ENCODE results near the gene PRMT9. TPM values are rescaled to one million over a fixed set of nuclear protein-coding genes. Genes with fewer than 3 reads are reported as not detected.

Gene PRMT9
- 1 to 10 TPM; 5.2 to 9.1 (median 5.5) TPM for total RNA-seq

- peak; percentile 94 to 95 for ATAC-seq
- H3K27me3 ChIP-seq, result no peaks in the 10 kb centered on the region
- TF ChIP-seq CTCF (IDR thresholded peaks at IDR 0.05 in 4 of 5, conservative IDR thresholded peaks at IDR 0.05 in 1 of 5) (no peak), POLR2A (IDR thresholded peaks at IDR 0.05) (peak; percentile 84 to 85)
- peak within 1 kb of the TSS; percentile 90 to 97 (median 93) for H3K27ac ChIP-seq
- peak; percentile 75 to 88 for DNase-seq
- no peaks in the 10 kb centered on the region for H3K36me3 ChIP-seq
- in situ Hi-C loops (cut with MboI; ENCODE audit: low sequenced_read_pairs in 4 of 4) (no loop called here), intact Hi-C loops (cut with DNase I; ENCODE audit: low total_unique reads) (loop anchor here (1.0 to 5.0 kb wide), 3 partner anchors 67 to 758 kb away; partner anchors contain the start of genes NR3C2 and TMEM184C)
- H3K4me3 ChIP-seq, result peak within 1 kb of the TSS; percentile 67 to 93 (median 90)
- no peaks in the 10 kb centered on the region for H3K9me3 ChIP-seq
- H3K4me1 ChIP-seq, result peaks cover 19 to 20% of the 10 kb centered on the region in 2 donors
These were observed at the start of gene PRMT9 for GRCh38 chr4:147683717-147684700. TSS of gene PRMT9 (minus strand) at chr4:147684163. CDS start at chr4:147683987, 176 bp downstream.

GRCh38 chr4:147732518-147733235, 48.7 kb upstream of the PRMT9 start:
- DNase-seq, result peak in 1 of 2 donors; percentile 48
- peak overlapping the region; percentile 70 to 97 (median 90) for H3K4me3 ChIP-seq
- TF ChIP-seq POLR2A (IDR thresholded peaks at IDR 0.05) (no peak), CTCF (IDR thresholded peaks at IDR 0.05 in 4 of 5, conservative IDR thresholded peaks at IDR 0.05 in 1 of 5) (no peak)
- intact Hi-C loops (cut with DNase I; ENCODE audit: low total_unique reads), result loop anchor here (2.0 to 10.0 kb wide), 4 partner anchors 24 to 710 kb away; partner anchors contain the start of gene NR3C2
- H3K27ac ChIP-seq, result peak overlapping the region; percentile 84 to 97 (median 96)
- peaks cover 22 to 49% of the 10 kb centered on the region in 2 donors for H3K4me1 ChIP-seq
- in situ Hi-C loops (cut with MboI; ENCODE audit: low sequenced_read_pairs in 4 of 4), result no loop called here
- no peaks in the 10 kb centered on the region for H3K27me3 ChIP-seq
- no peaks in the 10 kb centered on the region for H3K9me3 ChIP-seq
- H3K36me3 ChIP-seq, result no peaks in the 10 kb centered on the region
- ATAC-seq, result peak; percentile 46 to 50

- TF ChIP-seq CTCF (IDR thresholded peaks at IDR 0.05 in 4 of 5, conservative IDR thresholded peaks at IDR 0.05 in 1 of 5) (peak in 1 of 5 experiments; percentile 13), POLR2A (IDR thresholded peaks at IDR 0.05) (peak; percentile 74 to 77)
- H3K4me1 ChIP-seq, result peaks cover 22 to 40% of the 10 kb centered on the region in 2 donors
- intact Hi-C loops (cut with DNase I; ENCODE audit: low total_unique reads), result loop anchor here (2.0 to 10.0 kb wide), 4 partner anchors 23 to 710 kb away; partner anchors contain the start of gene NR3C2
These were observed 47.9 kb upstream of the PRMT9 start, which contains the start of gene ARHGAP10 for GRCh38 chr4:147731580-147732517. TSS of gene ARHGAP10 (plus strand) at chr4:147732088. CDS start at chr4:147732302, 214 bp downstream.

More at GRCh38 chr4:147731580-147732517, 47.9 kb upstream of the PRMT9 start, which contains the start of gene ARHGAP10:
- H3K4me3 ChIP-seq, result peak within 1 kb of the TSS; percentile 70 to 97 (median 90)
- H3K27me3 ChIP-seq, result no peaks in the 10 kb centered on the region
- in situ Hi-C loops (cut with MboI; ENCODE audit: low sequenced_read_pairs in 4 of 4), result no loop called here
- H3K27ac ChIP-seq, result peak within 1 kb of the TSS; percentile 84 to 97 (median 96)
- no peaks in the 10 kb centered on the region for H3K36me3 ChIP-seq
- no peaks in the 10 kb centered on the region for H3K9me3 ChIP-seq
- ATAC-seq (peak; percentile 61 to 69), DNase-seq (peak; percentile 50 to 69)
